GM21825 (cell line): Measurements from ENCODE around the gene ZRANB2.
A peak's percentile ranks its signal among the peaks of the same experiment; 100 is the strongest.

Experiments
- ATAC-seq: cut with Tn5 transposase; IDR thresholded peaks from one replicate; pipeline ENCODE4 v1.9.1; 2021; ENCODE audit warnings: mild to moderate bottlenecking, moderate library complexity; ENCODE audit not compliant: unreplicated experiment

The ZRANB2 gene

GRCh38 chr1:71080739-71081696, at the start of gene ZRANB2:
Gene ZRANB2 (minus strand): TSS chr1:71081035. CDS start chr1:71080995, 40 bp downstream.
- ATAC-seq = peak; percentile 99

GRCh38 chr1:71128060-71128459, 47.2 kb upstream of the ZRANB2 start:
- ATAC-seq = no peak

- no peak for ATAC-seq
Observed at GRCh38 chr1:71118086-71118485, 37.3 kb upstream of the ZRANB2 start.

GRCh38 chr1:71116729-71117128, 35.9 kb upstream of the ZRANB2 start:
- ATAC-seq = no peak

GRCh38 chr1:71106658-71107322, 26.0 kb upstream of the ZRANB2 start:
- no peak for ATAC-seq

GRCh38 chr1:71104417-71104816, 23.6 kb upstream of the ZRANB2 start:
- no peak for ATAC-seq

GRCh38 chr1:71101839-71102376, 21.1 kb upstream of the ZRANB2 start:
- no peak for ATAC-seq

- ATAC-seq = no peak
Observed at GRCh38 chr1:71097428-71097827, 16.6 kb upstream of the ZRANB2 start.

GRCh38 chr1:71094913-71095312, 14.1 kb upstream of the ZRANB2 start:
- ATAC-seq = no peak

- ATAC-seq = no peak
Observed at GRCh38 chr1:71093938-71094337, 13.1 kb upstream of the ZRANB2 start.

- ATAC-seq = no peak
Observed at GRCh38 chr1:71089536-71090270, 8.9 kb upstream of the ZRANB2 start.

GRCh38 chr1:71088645-71089287, 7.9 kb upstream of the ZRANB2 start:
- no peak for ATAC-seq

GRCh38 chr1:71087713-71088112, 6.9 kb upstream of the ZRANB2 start:
- no peak for ATAC-seq

- ATAC-seq = no peak
Observed at GRCh38 chr1:71087060-71087459, 6.2 kb upstream of the ZRANB2 start.

- ATAC-seq = no peak
Observed at GRCh38 chr1:71086331-71086730, 5.5 kb upstream of the ZRANB2 start.

GRCh38 chr1:71083271-71083670, 2.4 kb upstream of the ZRANB2 start:
- no peak for ATAC-seq

GRCh38 chr1:71081697-71082080, 854 bp upstream of the ZRANB2 start:
- ATAC-seq = no peak

GRCh38 chr1:71080230-71080738, 551 bp downstream of the ZRANB2 start:
- peak; percentile 22 for ATAC-seq

GRCh38 chr1:71074681-71075080, 6.2 kb downstream of the ZRANB2 start:
- no peak for ATAC-seq

GRCh38 chr1:71072273-71072672, 8.6 kb downstream of the ZRANB2 start:
- no peak for ATAC-seq
